Activated naive CD4-positive, alpha-beta T cell treated with anti-CD3 and anti-CD28 coated beads, Interleukin-2, amount 50 U/mL, for 72 hours (primary cell): ENCODE measurements around the gene PRSS27. TPM values are rescaled to one million over a fixed set of nuclear protein-coding genes. Genes with fewer than 3 reads are reported as not detected.
A peak's percentile ranks its signal among the peaks of the same experiment; 100 is the strongest.

Experiments
- ATAC-seq, 2 donors: fragments of 150-1000 bp; cut with Tn5 transposase; 2 replicates each; pipeline ENCODE4 v1.10.0; 2021; ENCODE audit warnings: mild to moderate bottlenecking in 2 of 2, moderate library complexity in 2 of 2
- DNase-seq, 2 donors: peaks; one replicate each; pipeline ENCODE4 v3.0.0; 2021 to 2022; ENCODE audit warnings: low spot score in 2 of 2
- H3K27ac Mint-ChIP-seq, 2 donors: one replicate each; pipeline ENCODE4 v1.8.0; 2022; ENCODE audit warnings: mild to moderate bottlenecking in 2 of 2, mixed read lengths in 2 of 2
- H3K36me3 Mint-ChIP-seq, 2 donors: one replicate each; pipeline ENCODE4 v1.8.0; 2022; ENCODE audit warnings: mixed read lengths in 2 of 2
- H3K9me3 Mint-ChIP-seq, 2 donors: one replicate each; pipeline ENCODE4 v1.8.0; 2022; ENCODE audit warnings: mixed read lengths in 2 of 2
- total RNA-seq, 2 donors: library from RNA; stranded (reverse); gene quantifications; one replicate each; pipeline ENCODE4 v1.2.3, GENCODE V29; 2022

Gene PRSS27
- 1 to 10 TPM; 1.3 to 3.2 TPM for total RNA-seq

DNA sequence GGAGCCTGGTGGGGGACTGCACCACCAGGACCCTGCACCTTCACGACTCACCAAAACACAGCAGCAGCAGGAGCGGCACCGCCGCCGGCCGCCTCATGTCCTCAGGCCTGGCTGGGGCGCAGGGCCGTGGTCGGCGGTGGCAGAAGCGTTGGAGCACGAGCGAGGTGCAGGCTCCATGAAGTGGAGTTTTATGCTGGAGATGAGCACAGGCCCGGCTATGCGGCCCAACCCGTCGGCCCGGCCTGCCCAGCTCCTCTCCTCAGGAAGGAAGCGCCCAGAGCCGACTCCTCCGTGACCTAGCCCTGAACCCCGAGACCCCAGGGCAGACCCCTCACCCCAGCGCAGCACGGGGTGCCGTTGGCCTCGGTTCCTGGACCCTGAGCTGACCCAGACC lies at the start of gene PRSS27:
PRSS27 (minus strand) TSS at position 161 of the 394 bp plus-strand sequence; CDS start at position 97, 64 bp downstream.
- ATAC-seq: no peak
- Mint-ChIP-seq H3K9me3 (no peaks in the 10 kb centered on the region), H3K27ac (peak within 1 kb of the TSS; percentile 80 to 92), H3K36me3 (no peaks in the 10 kb centered on the region)
- no peak for DNase-seq

DNA sequence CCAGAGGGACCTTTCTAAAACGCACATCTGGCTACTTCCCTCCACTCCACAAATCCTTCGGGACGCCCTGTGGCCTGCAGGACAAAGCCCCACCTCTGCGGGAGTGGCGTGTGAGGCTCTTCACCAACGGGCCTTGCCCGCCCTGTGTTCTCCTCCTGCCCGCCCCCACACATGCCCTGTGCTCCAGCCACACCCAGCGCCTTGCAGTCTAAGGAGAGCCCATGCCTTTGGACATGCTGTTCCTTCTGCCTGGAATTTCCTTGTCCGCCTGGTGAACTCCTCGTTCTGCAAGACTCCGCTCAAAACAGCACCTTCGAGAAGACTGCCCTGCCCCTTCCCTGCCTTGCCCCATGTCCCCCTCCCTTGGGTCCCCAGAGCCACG lies 49.6 kb upstream of the PRSS27 start:
- ATAC-seq (no peak), DNase-seq (no peak)
- H3K27ac Mint-ChIP-seq: peak overlapping the region; percentile 34 to 96
- H3K9me3 Mint-ChIP-seq: no peaks in the 10 kb centered on the region
- H3K36me3 Mint-ChIP-seq: peaks cover 18 to 31% of the 10 kb centered on the region in 2 donors

DNA sequence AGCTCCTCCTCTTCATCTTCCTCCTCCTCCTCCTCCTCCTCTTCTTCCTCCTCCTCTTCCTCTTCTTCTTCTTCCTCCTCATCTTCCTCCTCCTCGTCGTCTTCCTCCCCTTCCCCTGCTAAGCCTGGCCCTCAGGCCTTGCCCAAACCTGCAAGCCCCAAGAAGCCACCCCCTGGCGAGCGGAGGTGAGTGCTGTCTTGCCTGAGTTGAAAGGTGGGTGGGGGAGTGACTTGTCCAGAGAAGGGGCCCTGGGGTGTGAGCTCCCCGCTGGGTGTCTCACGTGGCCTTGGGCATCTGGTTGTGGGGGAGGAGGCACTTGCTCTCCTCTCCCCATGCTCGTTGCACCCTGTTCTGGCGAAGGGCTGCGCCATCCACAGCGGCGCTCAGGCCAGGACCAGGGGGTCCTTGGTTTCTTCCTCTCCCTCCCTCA lies 49.1 kb upstream of the PRSS27 start:
- DNase-seq (no peak), ATAC-seq (no peak)
- Mint-ChIP-seq H3K27ac (peak overlapping the region; percentile 34 to 96), H3K9me3 (no peaks in the 10 kb centered on the region), H3K36me3 (peaks cover 22 to 33% of the 10 kb centered on the region in 2 donors)

DNA sequence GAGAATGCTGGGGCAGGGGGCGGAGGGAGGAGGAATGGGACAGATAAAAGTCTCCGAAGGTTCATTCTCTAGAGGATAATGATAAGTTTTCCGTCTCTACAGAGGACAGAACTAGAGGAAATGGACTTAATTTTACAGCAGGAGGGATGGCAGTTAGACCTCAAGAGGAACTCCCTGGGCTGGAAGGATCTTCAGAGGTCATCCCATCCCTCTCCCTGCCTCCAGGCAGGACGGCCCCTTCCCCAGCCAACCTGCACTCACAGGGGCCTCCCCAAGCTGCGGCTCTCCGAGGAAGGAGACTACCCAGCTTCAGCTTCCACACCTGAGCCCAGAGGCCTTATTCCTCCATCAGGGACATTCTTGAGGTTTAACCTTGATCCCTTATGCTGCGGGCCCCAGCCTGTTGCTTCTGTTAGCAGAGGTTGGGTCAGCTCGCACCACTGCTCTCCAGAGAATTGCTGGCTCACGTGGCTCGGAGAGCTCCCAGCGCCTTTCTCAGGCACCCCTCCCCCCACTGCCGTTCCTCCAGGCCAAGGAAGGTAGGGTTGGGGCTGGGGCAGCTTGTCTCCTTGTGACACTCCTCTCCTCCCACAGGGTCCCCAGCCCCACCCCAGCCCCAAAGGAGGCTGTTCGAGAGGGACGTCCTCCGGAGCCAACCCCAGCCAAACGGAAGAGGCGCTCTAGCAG lies 48.5 kb upstream of the PRSS27 start:
- no peak for DNase-seq
- peaks cover 27 to 38% of the 10 kb centered on the region in 2 donors for H3K36me3 Mint-ChIP-seq
- H3K9me3 Mint-ChIP-seq: no peaks in the 10 kb centered on the region
- peak overlapping the region; percentile 35 to 92 for H3K27ac Mint-ChIP-seq
- no peak for ATAC-seq

DNA sequence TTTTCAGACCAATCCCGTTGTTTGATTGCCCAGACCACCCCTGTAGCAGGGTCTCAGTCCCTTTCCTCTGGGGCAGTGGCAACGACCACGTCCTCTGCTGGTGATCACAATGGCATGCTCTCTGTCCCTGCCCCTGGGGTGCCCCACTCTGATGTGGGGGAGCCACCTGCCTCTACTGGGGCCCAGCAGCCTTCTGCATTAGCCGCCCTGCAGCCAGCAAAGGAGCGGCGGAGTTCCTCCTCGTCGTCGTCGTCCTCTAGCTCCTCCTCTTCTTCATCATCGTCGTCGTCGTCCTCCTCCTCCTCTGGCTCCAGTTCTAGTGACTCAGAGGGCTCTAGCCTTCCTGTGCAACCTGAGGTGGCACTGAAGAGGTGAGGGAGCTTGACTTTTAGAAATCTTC lies 47.9 kb upstream of the PRSS27 start:
- no peaks in the 10 kb centered on the region for H3K9me3 Mint-ChIP-seq
- H3K27ac Mint-ChIP-seq: peak overlapping the region; percentile 35 to 95
- H3K36me3 Mint-ChIP-seq: peaks cover 33 to 45% of the 10 kb centered on the region in 2 donors
- ATAC-seq (no peak), DNase-seq (no peak)

DNA sequence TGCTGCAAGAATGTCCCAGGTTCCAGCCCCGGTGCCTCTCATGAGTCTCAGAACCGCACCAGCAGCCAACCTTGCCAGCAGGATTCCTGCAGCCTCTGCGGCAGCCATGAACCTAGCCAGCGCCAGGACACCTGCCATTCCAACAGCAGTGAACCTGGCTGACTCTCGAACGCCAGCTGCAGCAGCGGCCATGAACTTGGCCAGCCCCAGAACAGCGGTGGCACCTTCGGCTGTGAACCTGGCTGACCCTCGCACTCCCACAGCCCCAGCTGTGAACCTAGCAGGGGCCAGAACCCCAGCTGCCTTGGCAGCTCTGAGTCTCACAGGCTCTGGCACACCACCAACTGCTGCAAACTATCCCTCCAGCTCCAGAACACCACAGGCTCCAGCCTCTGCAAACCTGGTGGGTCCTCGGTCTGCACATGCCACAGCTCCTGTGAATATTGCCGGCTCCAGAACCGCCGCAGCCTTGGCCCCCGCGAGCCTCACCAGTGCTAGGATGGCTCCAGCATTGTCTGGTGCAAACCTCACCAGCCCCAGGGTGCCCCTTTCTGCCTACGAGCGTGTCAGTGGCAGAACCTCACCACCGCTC lies 47.2 kb upstream of the PRSS27 start:
- DNase-seq (no peak), ATAC-seq (peak in 1 of 2 donors; percentile 2)
- no peaks in the 10 kb centered on the region for H3K9me3 Mint-ChIP-seq
- peaks cover 40 to 51% of the 10 kb centered on the region in 2 donors for H3K36me3 Mint-ChIP-seq
- H3K27ac Mint-ChIP-seq: peak overlapping the region; percentile 35 to 95

DNA sequence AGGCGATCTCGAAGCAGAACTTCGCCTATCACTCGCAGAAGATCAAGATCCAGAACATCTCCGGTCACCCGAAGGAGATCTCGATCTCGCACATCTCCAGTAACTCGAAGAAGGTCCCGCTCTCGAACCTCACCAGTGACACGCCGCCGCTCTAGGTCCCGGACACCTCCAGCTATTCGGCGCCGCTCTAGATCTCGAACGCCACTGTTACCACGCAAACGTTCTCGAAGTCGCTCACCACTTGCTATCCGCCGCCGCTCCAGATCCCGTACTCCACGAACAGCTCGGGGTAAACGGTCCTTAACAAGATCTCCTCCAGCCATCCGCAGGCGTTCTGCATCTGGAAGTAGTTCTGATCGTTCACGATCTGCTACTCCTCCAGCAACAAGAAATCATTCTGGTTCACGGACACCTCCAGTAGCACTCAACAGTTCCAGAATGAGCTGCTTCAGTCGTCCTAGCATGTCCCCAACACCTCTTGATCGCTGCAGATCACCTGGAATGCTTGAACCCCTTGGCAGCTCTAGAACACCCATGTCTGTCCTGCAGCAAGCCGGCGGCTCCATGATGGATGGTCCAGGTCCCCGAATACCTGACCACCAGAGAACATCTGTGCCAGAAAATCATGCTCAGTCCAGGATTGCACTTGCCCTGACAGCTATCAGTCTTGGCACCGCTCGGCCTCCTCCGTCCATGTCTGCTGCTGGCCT lies 46.6 kb upstream of the PRSS27 start:
- no peak for ATAC-seq
- Mint-ChIP-seq H3K9me3 (no peaks in the 10 kb centered on the region), H3K27ac (peak overlapping the region; percentile 35 to 94), H3K36me3 (peaks cover 47 to 58% of the 10 kb centered on the region in 2 donors)
- no peak for DNase-seq

DNA sequence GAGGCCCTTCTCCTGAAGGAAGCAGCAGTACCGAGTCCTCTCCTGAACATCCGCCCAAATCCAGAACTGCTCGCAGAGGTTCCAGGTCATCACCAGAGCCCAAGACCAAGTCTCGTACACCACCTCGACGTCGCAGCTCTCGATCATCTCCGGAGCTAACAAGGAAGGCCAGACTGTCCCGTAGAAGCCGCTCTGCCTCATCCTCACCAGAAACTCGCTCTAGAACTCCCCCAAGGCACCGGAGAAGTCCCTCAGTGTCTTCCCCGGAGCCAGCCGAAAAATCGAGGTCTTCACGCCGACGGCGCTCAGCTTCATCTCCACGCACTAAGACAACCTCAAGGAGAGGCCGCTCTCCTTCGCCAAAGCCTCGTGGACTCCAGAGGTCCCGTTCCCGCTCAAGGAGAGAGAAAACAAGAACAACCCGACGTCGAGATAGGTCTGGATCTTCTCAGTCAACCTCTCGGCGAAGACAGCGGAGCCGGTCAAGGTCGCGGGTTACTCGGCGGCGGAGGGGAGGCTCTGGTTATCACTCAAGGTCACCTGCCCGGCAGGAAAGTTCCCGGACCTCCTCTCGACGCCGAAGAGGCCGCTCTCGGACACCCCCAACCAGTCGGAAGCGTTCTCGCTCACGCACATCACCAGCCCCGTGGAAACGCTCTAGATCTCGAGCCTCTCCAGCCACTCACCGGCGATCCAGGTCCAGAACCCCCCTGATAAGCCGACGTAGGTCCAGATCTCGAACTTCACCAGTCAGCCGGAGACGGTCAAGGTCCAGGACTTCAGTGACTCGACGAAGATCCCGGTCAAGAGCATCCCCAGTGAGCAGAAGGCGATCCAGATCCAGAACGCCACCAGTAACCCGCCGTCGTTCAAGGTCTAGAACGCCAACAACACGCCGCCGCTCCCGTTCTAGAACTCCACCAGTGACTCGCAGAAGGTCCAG lies 45.7 kb upstream of the PRSS27 start:
- Mint-ChIP-seq H3K9me3 (no peaks in the 10 kb centered on the region), H3K36me3 (peaks cover 55 to 67% of the 10 kb centered on the region in 2 donors), H3K27ac (peak overlapping the region; percentile 43 to 94)
- no peak for ATAC-seq
- no peak for DNase-seq

DNA sequence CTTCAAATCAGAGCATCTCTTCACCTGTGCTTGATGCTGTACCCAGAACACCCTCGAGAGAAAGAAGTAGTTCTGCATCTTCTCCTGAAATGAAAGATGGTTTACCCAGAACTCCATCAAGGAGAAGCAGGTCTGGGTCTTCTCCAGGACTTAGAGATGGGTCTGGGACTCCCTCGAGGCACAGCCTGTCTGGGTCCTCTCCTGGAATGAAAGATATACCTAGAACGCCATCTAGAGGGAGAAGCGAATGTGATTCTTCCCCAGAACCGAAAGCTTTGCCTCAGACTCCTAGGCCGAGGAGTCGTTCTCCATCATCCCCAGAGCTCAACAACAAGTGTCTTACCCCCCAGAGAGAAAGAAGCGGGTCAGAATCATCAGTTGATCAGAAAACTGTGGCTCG lies 44.7 kb upstream of the PRSS27 start:
- Mint-ChIP-seq H3K9me3 (no peaks in the 10 kb centered on the region), H3K36me3 (peaks cover 63 to 73% of the 10 kb centered on the region in 2 donors), H3K27ac (peak overlapping the region; percentile 43 to 94)
- DNase-seq (no peak), ATAC-seq (no peak)

DNA sequence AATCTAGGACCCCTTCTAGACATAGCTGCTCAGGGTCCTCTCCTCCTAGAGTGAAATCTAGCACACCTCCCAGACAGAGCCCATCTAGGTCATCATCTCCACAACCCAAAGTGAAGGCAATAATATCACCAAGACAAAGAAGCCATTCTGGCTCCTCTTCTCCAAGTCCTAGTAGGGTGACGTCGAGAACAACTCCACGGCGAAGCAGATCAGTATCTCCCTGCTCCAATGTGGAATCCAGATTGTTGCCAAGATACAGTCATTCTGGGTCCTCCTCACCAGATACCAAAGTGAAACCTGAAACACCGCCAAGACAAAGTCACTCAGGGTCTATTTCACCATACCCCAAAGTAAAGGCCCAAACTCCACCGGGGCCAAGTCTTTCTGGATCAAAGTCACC lies 43.1 kb upstream of the PRSS27 start:
- ATAC-seq (no peak), DNase-seq (no peak)
- peaks cover 73 to 81% of the 10 kb centered on the region in 2 donors for H3K36me3 Mint-ChIP-seq
- H3K27ac Mint-ChIP-seq: peak overlapping the region in 1 of 2 donors; percentile 46
- H3K9me3 Mint-ChIP-seq: no peaks in the 10 kb centered on the region

DNA sequence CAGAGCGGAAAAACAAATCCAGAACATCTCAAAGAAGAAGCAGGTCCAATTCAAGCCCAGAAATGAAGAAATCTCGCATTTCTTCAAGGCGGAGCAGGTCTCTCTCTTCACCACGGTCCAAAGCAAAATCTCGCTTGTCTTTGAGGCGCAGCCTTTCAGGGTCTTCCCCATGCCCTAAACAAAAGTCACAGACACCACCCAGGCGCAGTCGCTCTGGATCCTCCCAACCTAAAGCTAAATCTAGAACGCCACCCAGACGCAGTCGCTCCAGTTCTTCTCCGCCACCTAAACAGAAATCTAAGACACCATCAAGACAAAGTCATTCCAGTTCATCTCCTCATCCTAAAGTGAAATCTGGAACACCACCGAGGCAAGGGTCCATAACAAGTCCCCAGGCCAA lies 42.7 kb upstream of the PRSS27 start:
- Mint-ChIP-seq H3K27ac (peak overlapping the region in 1 of 2 donors; percentile 46), H3K9me3 (no peaks in the 10 kb centered on the region), H3K36me3 (peaks cover 72 to 86% of the 10 kb centered on the region in 2 donors)
- DNase-seq (no peak), ATAC-seq (no peak)

DNA sequence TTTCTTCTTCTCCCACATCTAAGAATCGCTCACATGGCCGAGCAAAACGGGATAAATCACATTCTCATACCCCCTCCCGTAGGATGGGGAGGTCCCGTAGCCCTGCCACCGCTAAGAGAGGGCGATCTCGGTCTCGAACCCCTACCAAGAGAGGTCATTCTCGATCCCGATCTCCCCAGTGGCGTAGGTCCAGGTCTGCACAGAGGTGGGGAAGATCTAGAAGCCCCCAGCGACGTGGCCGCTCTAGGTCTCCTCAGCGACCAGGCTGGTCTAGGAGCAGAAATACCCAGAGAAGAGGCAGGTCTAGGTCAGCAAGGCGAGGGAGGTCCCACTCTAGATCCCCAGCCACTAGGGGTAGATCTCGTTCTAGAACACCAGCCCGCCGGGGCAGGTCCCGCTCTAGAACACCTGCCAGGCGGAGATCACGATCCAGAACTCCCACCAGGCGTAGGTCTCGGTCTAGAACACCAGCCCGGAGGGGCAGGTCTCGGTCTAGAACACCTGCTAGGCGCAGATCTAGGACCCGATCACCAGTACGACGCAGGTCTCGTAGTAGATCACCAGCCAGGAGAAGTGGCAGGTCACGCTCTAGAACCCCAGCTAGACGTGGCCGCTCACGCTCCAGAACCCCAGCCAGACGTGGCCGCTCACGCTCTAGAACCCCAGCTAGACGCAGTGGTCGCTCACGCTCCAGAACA lies 42.0 kb upstream of the PRSS27 start:
- H3K27ac Mint-ChIP-seq: peak overlapping the region in 1 of 2 donors; percentile 46
- DNase-seq: no peak
- H3K36me3 Mint-ChIP-seq: peaks cover 74 to 93% of the 10 kb centered on the region in 2 donors
- H3K9me3 Mint-ChIP-seq: no peaks in the 10 kb centered on the region
- no peak for ATAC-seq

DNA sequence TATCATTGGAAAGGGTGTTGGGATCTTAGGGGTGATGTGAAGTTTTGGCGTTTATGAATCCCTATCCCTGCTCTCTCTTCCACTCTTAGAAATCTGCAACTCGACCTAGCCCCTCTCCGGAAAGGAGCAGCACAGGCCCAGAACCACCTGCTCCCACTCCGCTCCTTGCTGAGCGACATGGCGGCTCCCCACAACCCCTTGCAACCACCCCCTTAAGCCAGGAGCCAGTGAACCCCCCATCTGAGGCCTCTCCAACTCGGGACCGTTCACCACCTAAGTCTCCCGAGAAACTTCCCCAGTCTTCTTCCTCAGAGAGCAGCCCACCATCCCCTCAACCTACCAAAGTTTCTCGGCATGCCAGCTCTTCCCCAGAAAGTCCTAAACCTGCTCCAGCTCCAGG lies 41.4 kb upstream of the PRSS27 start:
- DNase-seq: no peak
- Mint-ChIP-seq H3K36me3 (peaks cover 74 to 94% of the 10 kb centered on the region in 2 donors), H3K27ac (no peak overlapping the region), H3K9me3 (no peaks in the 10 kb centered on the region)
- ATAC-seq: no peak

DNA sequence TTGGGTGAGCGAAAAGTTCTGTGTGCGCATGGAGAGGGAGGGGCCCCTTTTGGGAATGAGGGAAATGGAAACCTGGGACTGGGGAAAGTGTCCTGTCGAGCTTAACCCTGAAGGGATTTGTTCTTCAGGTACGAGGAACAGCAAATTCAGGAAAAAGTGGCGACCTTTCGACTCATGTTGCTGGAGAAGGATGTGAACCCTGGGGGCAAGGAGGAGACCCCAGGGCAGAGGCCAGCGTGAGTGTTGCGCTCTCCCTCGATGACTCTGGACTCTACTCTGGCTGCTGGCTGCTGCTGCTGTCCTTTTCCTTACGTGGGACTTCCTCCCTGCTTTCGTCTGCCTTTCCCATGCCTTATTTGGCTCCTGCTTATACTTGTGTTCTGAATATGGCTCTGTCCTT lies 37.3 kb upstream of the PRSS27 start:
- Mint-ChIP-seq H3K36me3 (peaks cover 76 to 86% of the 10 kb centered on the region in 2 donors), H3K9me3 (no peaks in the 10 kb centered on the region), H3K27ac (peak overlapping the region; percentile 91 to 92)
- DNase-seq: no peak
- ATAC-seq: no peak

DNA sequence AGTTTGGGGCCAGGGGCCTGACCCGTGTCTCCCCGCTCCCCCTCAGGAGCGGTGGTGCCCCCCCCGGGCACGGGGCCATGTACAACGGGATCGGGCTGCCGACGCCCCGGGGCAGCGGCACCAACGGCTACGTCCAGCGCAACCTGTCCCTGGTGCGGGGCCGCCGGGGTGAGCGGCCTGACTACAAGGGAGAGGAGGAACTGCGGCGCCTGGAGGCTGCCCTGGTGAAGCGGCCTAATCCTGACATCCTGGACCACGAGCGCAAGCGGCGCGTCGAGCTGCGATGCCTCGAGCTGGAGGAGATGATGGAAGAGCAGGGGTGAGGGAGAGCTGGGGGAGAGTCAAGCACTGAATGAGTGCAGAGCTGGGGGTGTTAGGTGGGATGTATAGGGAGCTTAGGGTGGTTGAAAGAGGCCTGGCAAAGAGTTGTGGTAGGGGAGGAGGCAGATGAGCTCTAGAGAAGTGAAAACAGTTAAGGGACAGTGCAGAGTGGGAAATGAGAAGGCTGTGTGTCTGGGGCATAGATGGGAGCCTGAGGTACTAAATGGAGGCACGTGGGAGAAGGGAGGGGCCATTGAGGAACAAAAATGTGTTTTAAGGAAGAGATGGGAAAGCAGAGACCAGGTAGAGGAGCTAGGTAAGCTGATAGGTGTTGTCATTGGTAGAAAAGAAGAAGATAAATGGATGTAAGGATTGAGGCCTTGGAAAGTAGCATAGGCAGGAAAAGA lies 36.4 kb upstream of the PRSS27 start:
- DNase-seq (no peak), ATAC-seq (no peak)
- H3K36me3 Mint-ChIP-seq: peaks cover 71 to 77% of the 10 kb centered on the region in 2 donors
- no peaks in the 10 kb centered on the region for H3K9me3 Mint-ChIP-seq
- H3K27ac Mint-ChIP-seq: peak overlapping the region; percentile 90 to 92
